CMK (cell line): ENCODE measurements around the gene KLHL2.
"Not testable (repeated sequence)": the region's sequence is repeated elsewhere in the genome, so short reads cannot be mapped to it uniquely, and the experiment has no call there.

Experiments
- DNase-seq: peaks from one replicate; pipeline ENCODE4 v3.0.0-alpha.2; 2010; ENCODE audit warnings: low read depth

The KLHL2 gene

DNA sequence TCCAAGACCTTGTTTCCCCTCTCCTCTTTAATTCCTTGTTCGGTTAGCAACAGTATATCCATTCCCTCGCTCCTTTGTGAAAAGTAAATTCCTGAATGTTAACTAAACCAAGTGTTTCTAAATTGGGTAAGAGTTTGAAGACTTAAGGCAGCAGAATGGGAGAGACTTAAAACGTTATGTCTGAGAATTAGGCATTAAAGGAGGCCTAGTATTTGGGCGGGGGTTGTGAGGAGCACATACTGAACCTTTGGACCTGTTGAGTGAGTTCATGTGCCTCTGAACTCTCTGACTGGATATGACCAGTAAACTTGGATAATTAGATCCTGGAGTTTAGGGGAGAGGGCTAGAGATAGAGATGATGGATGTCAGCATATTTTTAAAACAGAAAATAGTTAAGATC, 121.3 kb downstream of the KLHL2 start:
- no peak for DNase-seq

DNA sequence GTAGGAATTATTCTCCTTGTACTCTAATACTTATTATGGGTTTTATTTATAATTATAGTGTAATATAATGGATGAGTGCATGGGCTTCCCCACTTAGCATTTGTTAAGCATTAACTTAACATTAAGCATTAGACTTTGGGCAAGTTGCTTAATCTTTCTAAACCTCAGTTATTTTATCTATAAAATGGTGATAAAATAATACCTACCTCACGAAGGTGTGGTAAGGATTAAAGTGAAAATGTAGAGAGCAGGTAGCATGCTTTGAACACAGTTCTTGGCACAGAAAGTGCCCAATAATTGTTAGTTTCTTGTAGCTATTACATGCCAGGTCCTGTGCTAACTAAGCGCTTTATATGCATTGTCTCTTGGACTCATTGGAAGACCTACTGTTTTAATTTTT, 122.7 kb downstream of the KLHL2 start:
- DNase-seq = no peak

- DNase-seq = no peak
These were observed 123.3 kb downstream of the KLHL2 start for GRCh38 chr4:165330666-165331065.

DNA sequence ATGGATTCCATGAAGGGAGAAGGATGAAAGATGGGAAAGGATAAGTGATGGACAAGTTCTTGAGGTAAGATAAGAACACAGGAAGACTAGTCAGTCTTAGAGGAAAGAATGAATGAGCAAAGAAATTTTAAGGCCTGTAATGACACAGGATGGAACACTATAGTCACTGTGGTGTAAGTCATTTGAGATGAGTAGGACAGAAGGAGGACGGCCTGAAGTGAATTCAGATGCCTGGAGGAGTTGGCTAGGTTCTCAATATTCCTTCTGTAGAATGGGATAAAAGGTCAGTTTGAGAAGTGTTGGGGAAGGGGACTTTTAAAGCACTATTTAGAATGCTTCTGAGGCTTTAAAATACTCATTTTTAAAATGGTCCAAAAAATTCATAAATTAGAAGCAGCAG, 124.0 kb downstream of the KLHL2 start:
- no peak for DNase-seq

DNA sequence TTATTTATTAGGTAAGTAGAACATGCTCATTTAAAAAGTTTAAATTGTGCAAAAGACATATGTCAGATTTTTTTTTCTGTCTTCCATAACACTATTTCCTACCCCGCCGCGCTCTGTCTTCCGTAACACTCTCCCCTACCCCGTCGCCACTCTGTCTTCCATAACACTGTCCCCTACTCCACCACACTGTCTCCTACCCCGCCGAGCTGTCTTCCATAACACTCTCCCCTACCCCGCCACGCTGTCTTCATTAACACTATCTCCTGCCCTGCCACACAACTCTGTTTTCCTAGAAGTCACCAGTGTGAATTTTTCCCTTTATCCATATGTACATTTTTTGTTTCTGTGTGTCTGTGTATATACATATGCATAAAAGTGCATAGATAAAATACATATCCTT, 124.5 kb downstream of the KLHL2 start:
- DNase-seq = no peak

- DNase-seq = no peak
These were observed 125.1 kb downstream of the KLHL2 start for GRCh38 chr4:165332502-165332901.

GRCh38 chr4:165335163-165335703, 127.9 kb downstream of the KLHL2 start:
- DNase-seq = no peak

GRCh38 chr4:165336743-165337142, 129.4 kb downstream of the KLHL2 start:
- no peak for DNase-seq

GRCh38 chr4:165342340-165342739, 135.0 kb downstream of the KLHL2 start:
- not testable (repeated sequence) for DNase-seq

DNA sequence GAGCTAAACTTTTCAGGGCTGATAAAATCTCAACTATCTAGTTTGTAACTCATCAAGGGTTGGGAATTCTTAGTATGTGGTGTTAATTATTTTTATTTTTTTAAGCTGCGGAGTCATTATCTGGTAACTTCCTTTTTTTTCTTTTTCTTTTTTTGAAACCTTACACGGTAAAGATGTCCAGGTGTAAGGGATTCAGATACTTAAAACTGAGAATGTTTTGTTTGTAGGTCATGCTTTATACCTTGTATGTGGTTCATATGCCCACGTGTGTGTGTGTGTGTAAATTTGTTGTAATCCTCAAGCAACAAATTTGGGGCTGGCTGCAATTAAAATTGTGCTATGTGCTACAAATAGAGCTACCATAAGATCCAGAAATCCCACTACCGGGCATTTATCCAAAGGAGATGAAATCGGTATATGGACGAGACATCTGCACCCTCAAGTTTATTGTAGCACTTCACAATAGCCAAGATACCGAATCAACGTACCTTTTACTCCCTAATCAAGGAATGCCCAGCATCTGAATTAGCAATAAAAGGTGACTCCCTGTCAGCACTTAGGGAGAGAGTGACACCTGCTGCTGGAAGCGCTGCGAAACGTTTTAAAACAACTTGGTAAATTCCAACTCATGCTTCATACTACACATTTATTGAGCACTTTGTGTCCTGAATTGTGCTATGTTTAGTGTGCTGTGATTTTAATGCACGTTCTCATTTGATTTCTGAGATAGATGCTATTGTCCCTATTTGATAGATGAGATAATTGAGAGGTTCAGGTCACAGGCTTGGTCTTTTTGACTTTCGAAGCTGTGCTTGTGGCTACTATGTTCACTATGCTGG, 136.2 kb downstream of the KLHL2 start:
- DNase-seq = no peak

GRCh38 chr4:165345666-165346417, 138.5 kb downstream of the KLHL2 start:
- DNase-seq = no peak

DNA sequence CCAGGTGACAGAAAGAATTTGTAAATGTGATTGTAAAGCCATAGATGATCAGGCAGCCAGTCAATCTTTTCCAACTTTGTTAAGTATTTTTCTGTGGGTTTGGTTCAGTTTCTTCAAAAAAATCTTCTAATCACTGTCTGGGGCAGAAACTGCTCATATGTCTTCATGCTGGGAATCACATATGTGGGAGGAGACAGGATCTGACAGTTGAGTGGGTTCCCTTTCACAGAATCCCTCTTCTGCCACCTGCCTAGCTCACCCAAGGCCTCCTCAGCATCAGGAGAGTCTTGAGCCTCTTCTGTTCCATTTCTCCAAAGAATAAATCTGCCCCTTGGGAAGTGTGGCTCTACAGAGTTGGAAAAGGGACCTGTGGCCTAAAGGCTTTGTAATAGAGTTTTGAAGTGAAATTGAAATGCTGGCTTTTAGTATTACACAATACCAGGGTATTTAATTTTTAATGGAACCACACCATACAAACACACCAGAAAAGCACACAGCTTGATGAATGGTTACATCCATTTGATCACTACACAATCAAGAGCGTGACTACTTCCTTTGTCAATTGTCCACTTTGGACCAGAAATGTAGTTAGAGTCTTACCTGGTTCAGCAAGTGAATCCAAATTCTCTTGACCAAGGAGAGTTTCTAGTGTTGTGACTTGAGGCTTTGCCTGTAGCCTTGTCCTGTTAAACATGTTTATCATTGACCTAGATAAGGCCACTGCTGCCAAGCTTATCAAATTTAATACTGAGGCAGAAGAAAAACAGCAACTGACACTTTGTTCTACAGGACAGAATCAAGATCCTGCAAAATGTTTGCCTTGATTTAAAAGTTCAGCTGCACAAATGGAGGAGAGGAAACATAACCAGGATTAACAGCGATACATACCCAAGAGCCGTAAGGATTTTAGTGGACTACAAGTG, 140.5 kb downstream of the KLHL2 start:
- no peak for DNase-seq

DNA sequence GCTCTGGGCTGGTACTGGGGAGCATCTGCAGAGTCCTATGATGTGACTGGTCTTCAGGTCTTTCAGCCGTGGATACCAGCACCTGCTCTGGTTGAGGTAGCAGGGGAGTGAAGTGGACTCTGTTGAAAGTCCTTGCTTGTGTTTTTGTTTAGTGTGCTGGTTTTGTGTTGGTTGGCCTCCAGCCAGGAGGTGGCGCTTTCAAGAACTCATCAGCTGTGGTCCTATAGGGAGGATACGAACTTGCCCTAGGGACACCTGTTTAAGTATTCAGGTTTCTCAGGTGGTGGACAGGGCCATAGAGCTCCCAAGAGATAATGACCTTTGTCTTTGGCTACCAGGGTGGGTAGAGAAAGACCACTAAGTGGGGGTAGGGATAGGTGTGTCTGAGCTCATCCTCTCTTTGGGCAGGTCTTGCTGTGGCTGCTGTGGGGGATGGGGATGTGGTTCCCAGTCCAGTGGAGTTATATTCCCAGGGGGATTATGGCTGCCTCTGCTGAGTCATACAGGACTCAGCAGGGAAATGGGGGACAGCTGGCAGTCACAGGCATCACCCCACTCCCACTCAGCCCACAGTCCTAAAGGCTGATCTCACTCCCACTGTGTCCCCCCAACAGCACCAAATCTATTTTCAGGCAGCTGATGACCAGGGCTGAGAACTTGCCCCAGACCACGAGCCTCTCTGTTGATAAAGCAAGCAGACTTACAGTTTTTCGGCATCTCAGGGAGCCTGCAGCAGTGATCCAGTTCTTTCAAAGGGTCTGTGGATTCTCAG, 144.2 kb downstream of the KLHL2 start:
- no peak for DNase-seq

DNA sequence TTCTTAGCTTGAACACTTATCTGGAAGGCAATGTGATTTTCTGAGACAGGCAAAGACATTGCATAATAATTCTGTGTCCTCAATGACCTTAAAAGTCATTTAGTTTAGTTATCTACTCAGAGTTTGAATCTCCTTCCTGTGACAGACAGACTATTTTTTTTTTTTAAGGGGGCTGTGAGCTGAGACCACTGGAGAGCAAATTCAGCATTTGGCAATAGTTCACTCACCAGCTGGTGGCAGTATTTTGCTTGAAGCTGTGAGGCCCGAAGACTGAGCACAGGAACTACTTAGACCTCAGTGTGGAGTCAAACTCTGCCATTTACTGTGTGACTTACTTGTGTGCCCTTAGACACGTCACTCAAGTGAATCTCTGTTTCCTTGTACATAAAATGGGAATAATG, 148.5 kb downstream of the KLHL2 start:
- DNase-seq = peak; percentile 7

DNA sequence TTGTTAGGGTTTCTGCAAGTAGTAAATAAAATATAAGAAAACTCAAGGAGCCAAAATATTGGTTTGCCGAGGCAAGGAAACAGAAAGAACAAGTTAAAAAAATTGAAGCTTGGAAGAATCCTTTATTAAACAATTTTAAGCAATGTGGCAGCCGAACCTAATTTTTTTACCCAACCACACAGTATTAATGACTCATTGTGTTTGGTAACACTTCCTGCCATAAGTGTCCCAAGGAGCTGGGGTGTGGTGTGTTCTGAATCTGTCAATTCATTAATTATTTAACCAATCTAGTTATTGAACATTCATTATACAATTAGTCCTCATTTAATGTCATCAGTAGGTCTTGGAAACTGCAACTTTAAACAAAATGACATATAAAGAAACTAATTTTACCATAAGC, 152.1 kb downstream of the KLHL2 start:
- no peak for DNase-seq

DNA sequence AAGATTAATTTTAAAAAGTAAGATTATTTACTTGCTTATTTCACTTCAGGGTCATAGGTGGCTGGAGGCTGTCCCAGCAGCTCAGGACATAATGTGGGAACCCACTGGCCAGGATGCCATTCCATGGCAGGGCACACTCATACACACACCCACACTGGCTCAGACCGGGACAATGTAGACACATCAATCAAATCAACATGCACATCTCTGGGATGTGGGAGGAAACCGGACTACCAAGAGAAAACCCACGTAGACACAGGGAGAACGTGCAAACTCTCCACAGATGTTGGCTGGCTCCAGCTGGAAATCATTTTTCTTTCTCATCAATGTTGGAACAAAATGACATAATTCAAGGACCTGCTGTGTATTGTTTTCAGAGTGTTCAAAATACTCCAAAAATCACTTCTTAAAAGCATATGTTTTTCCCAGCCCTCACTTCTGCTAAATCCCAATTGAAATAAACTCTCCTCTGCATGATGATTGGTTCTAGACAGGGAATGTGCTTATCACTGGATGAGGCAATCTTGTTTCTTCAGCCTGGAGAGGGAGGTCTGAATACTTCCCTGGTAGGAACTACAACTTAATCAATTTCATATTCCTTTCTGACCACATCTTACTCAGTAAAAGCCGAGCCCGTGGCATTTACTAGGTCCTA, 152.8 kb downstream of the KLHL2 start:
- DNase-seq = no peak

DNA sequence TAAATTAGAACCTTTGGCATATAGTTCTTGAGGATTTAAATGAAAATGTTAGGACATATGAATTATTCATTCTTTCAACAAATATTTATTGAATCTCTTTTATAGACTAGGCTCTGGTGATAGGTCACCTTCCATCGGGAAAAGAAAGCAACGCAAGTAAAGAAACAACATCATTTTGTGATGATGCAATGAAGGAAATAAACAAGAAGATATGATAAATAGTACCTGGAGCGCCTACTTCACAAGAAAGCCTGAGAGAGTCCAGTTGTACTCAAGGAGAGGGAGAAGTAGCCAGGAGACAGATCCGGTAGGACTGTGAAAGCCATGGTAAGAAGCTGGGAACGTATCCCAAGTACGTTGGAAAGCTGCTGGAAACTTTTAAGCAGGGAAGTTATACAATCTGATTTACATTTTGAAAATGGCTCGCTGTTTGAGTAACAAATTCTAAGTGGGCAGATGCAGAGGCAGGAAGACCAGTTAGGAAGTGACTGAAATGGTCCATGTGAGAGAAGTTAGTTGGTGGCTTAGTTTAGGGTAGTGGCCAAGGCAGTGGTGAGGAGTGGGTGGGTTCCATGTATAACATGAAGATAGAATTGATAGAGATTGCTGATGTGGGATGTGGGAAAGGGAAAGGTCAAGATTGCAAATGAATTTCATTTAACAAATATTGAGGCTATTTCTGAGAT, 153.8 kb downstream of the KLHL2 start:
- DNase-seq = no peak

DNA sequence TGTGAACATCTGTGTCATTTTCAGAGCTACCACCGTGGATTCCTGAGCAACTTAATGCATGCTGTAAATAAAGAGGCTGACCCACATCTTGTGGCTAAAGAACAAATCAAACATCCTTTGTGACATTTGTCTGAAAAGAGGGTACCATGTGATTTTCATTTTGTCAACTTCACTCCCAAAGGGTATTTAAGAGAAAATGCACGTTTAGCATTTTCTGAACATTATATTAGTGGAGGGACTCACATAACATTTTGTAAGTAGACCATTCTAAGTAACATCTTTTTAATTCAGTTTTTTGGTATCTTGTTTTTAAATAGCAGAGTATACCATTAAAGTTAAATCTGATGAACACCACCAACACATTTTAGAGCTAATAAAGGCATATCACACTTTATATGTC, 154.4 kb downstream of the KLHL2 start:
- DNase-seq = no peak

DNA sequence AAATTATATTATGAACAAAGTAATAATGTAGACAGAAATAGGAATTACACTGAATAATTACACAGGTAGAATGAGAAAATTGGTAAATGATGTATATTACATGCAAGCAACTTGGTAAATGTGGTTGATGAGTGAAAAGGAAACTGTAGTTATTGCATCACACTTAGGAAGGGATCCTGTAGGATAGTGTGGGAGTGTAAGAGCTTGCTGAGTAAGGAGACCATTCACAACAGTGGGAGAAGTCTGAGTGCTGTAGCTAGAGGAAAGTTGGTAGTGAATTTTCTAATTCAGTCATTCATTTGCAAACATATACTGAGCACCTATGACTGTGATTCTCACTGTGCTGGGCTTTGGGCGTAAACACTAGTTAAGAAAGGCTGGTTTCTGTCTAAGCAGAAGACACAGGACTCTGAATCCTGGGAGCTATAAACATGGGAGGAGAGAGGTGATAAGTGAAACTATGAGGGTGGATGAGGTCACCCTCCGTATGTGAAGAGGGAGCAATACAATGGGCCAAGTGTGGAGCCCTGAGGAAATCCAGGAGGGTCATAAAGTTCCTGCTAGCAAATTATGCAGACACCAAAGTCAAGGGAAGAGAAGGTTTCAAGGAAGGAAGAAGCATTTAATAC, 157.2 kb downstream of the KLHL2 start:
- DNase-seq = no peak

- no peak for DNase-seq
These were observed 159.7 kb downstream of the KLHL2 start for GRCh38 chr4:165367040-165367439.
